H9 (cell line): ENCODE data around the gene C19orf33. TPM values are rescaled to one million over a fixed set of nuclear protein-coding genes. Genes with fewer than 3 reads are reported as not detected.

Experiments
- DNase-seq: peaks from one replicate; pipeline ENCODE4 v3.0.0-alpha.2; 2017
- H2AFZ ChIP-seq: one replicate; pipeline ENCODE4 v1.6.1; 2013; ENCODE audit warnings: mild to moderate bottlenecking, low read length, control low read depth, moderate library complexity
- H2AK5ac ChIP-seq: 2 replicates; pipeline ENCODE4 v1.6.1; 2013; ENCODE audit warnings: low read length, control low read depth, mixed read lengths; ENCODE audit not compliant: insufficient read length
- H2BK120ac ChIP-seq: one replicate; pipeline ENCODE4 v1.6.1; 2013; ENCODE audit warnings: low read depth, mild to moderate bottlenecking, low read length, control low read depth, inconsistent platforms; ENCODE audit not compliant: poor library complexity, severe bottlenecking
- H2BK12ac ChIP-seq: 2 replicates; pipeline ENCODE4 v1.6.1; 2013; ENCODE audit warnings: low read length, control low read depth, mixed read lengths, low read depth; ENCODE audit not compliant: insufficient read length
- H2BK15ac ChIP-seq: 2 replicates; pipeline ENCODE4 v1.6.1; 2013; ENCODE audit warnings: low read depth, low read length, control low read depth
- H2BK20ac ChIP-seq: one replicate; pipeline ENCODE4 v1.6.1; 2013; ENCODE audit warnings: low read depth, mild to moderate bottlenecking, low read length, control low read depth, inconsistent platforms; ENCODE audit not compliant: poor library complexity, severe bottlenecking
- H2BK5ac ChIP-seq: 2 replicates; pipeline ENCODE4 v1.6.1; 2013; ENCODE audit warnings: low read length, control low read depth, mixed read lengths; ENCODE audit not compliant: insufficient read length
- H3K14ac ChIP-seq: 2 replicates; pipeline ENCODE4 v1.6.1; 2013; ENCODE audit warnings: low read length, control low read depth; ENCODE audit not compliant: insufficient read depth
- H3K18ac ChIP-seq: 2 replicates; pipeline ENCODE4 v1.6.1; 2013; ENCODE audit warnings: low read depth, mild to moderate bottlenecking, mixed read lengths, low read length, control low read depth; ENCODE audit not compliant: insufficient read length
- H3K23ac ChIP-seq: 2 replicates; pipeline ENCODE4 v1.6.1; 2013; ENCODE audit warnings: low read length, control low read depth, mixed read lengths, low read depth; ENCODE audit not compliant: insufficient read length
- H3K23me2 ChIP-seq: 2 replicates; pipeline ENCODE4 v1.6.1; 2013; ENCODE audit warnings: low read depth, mild to moderate bottlenecking, mixed read lengths, low read length, control low read depth; ENCODE audit not compliant: insufficient read length, poor library complexity, severe bottlenecking
- H3K27ac ChIP-seq: 2 replicates; pipeline ENCODE4 v1.5.1; 2013; ENCODE audit warnings: low read length, control low read depth, mixed read lengths, low read depth; ENCODE audit not compliant: insufficient read length
- H3K27me3 ChIP-seq: 2 replicates; pipeline ENCODE4 v1.6.1; 2013; ENCODE audit warnings: low read length, control low read depth, inconsistent platforms; ENCODE audit not compliant: insufficient read depth
- H3K4ac ChIP-seq: 2 replicates; pipeline ENCODE4 v1.6.1; 2013; ENCODE audit warnings: low read depth, mild to moderate bottlenecking, control low read depth, inconsistent platforms, low read length, moderate library complexity
- H3K4me1 ChIP-seq: 2 replicates; pipeline ENCODE4 v1.6.1; 2013; ENCODE audit warnings: low read length, control low read depth, inconsistent platforms; ENCODE audit not compliant: insufficient read depth
- H3K4me2 ChIP-seq: 2 replicates; pipeline ENCODE4 v1.6.1; 2013; ENCODE audit warnings: low read length, control low read depth, mixed read lengths; ENCODE audit not compliant: insufficient read length, insufficient read depth
- H3K56ac ChIP-seq: 2 replicates; pipeline ENCODE4 v1.6.1; 2013; ENCODE audit warnings: low read depth, mild to moderate bottlenecking, mixed read lengths, low read length, control low read depth; ENCODE audit not compliant: insufficient read length
- H3K79me1 ChIP-seq: 2 replicates; pipeline ENCODE4 v1.6.1; 2013; ENCODE audit warnings: low read depth, mild to moderate bottlenecking, moderate library complexity, low read length, control low read depth, inconsistent platforms; ENCODE audit not compliant: insufficient read depth, poor library complexity, severe bottlenecking
- H3K79me2 ChIP-seq: 2 replicates; pipeline ENCODE4 v1.6.1; 2013; ENCODE audit warnings: low read length, control low read depth, inconsistent platforms; ENCODE audit not compliant: insufficient read depth
- H3K9ac ChIP-seq: 2 replicates; pipeline ENCODE4 v1.6.1; 2013; ENCODE audit warnings: low read length, control low read depth, mixed read lengths; ENCODE audit not compliant: insufficient read length; ENCODE audit errors: extremely low read depth
- H3K9me3 ChIP-seq: one replicate; pipeline ENCODE4 v1.6.1; 2013; ENCODE audit warnings: low read depth, low read length, inconsistent platforms; ENCODE audit not compliant: control insufficient read depth
- H3T11ph ChIP-seq: one replicate; pipeline ENCODE4 v1.6.1; 2013; ENCODE audit warnings: mild to moderate bottlenecking, low read length, control low read depth, inconsistent platforms
- H4K20me1 ChIP-seq: one replicate; pipeline ENCODE4 v1.6.1; 2013; ENCODE audit not compliant: control insufficient read depth, insufficient read length, insufficient read depth
- H4K5ac ChIP-seq: 2 replicates; pipeline ENCODE4 v1.6.1; 2013; ENCODE audit warnings: low read depth, mild to moderate bottlenecking, mixed read lengths, low read length, control low read depth; ENCODE audit not compliant: insufficient read length
- H4K8ac ChIP-seq: replicated peaks from 2 replicates; pipeline ENCODE4 v1.6.1; 2013; ENCODE audit warnings: low read length, control low read depth, mixed read lengths, low read depth; ENCODE audit not compliant: insufficient read length
- H4K91ac ChIP-seq: 2 replicates; pipeline ENCODE4 v1.6.1; 2013; ENCODE audit warnings: low read depth, mild to moderate bottlenecking, moderate library complexity, mixed read lengths, low read length, control low read depth; ENCODE audit not compliant: insufficient read length
- H3K27ac Mint-ChIP-seq, 3 experiments: 2 replicates in 2 of 3; 3 replicates in 1 of 3; pipeline ENCODE4 v1.8.0; 2020 to 2021; ENCODE audit warnings: mixed read lengths in 3 of 3, mild to moderate bottlenecking in 1 of 3, moderate library complexity in 1 of 3
- H3K27me3 Mint-ChIP-seq: 2 replicates; pipeline ENCODE4 v1.8.0; 2021; ENCODE audit warnings: low read depth, mild to moderate bottlenecking, moderate library complexity, mixed read lengths
- H3K36me3 Mint-ChIP-seq, 3 experiments: 2 replicates in 2 of 3; 3 replicates in 1 of 3; pipeline ENCODE4 v1.8.0; 2020 to 2021; ENCODE audit warnings: low read depth in 3 of 3, mixed read lengths in 3 of 3; ENCODE audit not compliant: insufficient read depth in 1 of 3
- H3K4me1 Mint-ChIP-seq, 2 experiments: 2 replicates each; pipeline ENCODE4 v1.8.0; 2020; ENCODE audit warnings: mixed read lengths in 2 of 2
- H3K4me3 Mint-ChIP-seq, 2 experiments: 2 replicates in 1 of 2; 3 replicates in 1 of 2; pipeline ENCODE4 v1.8.0; 2020 to 2021; ENCODE audit warnings: mild to moderate bottlenecking in 2 of 2, mixed read lengths in 2 of 2, moderate library complexity in 1 of 2
- H3K9me3 Mint-ChIP-seq, 2 experiments: 2 replicates in 1 of 2; 3 replicates in 1 of 2; pipeline ENCODE4 v1.8.0; 2020; ENCODE audit warnings: mild to moderate bottlenecking in 2 of 2, mixed read lengths in 2 of 2, moderate library complexity in 1 of 2
- CTCF ChIP-seq: fragments of 200-600 bp; sonication (generic); conservative IDR thresholded peaks from 3 replicates; pipeline ENCODE4 v1.8.0; 2021; ENCODE audit warnings: antibody characterized with exemption, mild to moderate bottlenecking
- WGBS: extraction: QIAGEN DNeasy Blood & Tissue Kit; methylation state at CpG from one replicate; pipeline ENCODE4 v1.1.7; 2013; ENCODE audit warnings: missing lambda C conversion rate, low lambda C conversion rate, mixed read lengths; ENCODE audit not compliant: insufficient read length; ENCODE audit errors: extremely low coverage; 5-methylcytosine and 5-hydroxymethylcytosine counted together
- total RNA-seq: library from RNA; stranded (reverse); gene quantifications from 2 replicates; pipeline ENCODE4 v1.2.1, GENCODE V29; 2021

The C19orf33 gene
- total RNA-seq, 1 experiment from 2014 or later: not detected

GRCh38 chr19:38308926-38309614, 5.0 kb downstream of the C19orf33 start:
- Histone ChIP-seq H3K9me3 (no peaks in the 10 kb centered on the region), H3K9ac (no peak overlapping the region), H4K20me1 (no peaks in the 10 kb centered on the region), H4K91ac (no peak overlapping the region), H3T11ph (no peak overlapping the region), H4K8ac (no peak overlapping the region), H2BK5ac (no peak overlapping the region), H3K23ac (no peak overlapping the region), H3K23me2 (no peaks in the 10 kb centered on the region), H3K56ac (no peak overlapping the region), H2BK12ac (no peak overlapping the region), H3K4ac (no peak overlapping the region), H3K79me2 (no peaks in the 10 kb centered on the region), H3K27me3 (no peaks in the 10 kb centered on the region), H3K14ac (no peak overlapping the region), H3K27ac (no peak overlapping the region), H3K79me1 (no peaks in the 10 kb centered on the region), H2BK15ac (no peak overlapping the region), H3K4me2 (no peak overlapping the region), H2BK20ac (no peak overlapping the region), H4K5ac (no peak overlapping the region), H2AK5ac (no peak overlapping the region), H3K4me1 (no peaks in the 10 kb centered on the region; the same call in 1 of the 2 replicates), H3K18ac (no peak overlapping the region), H2BK120ac (no peak overlapping the region), H2AFZ (no peak overlapping the region)
- H3K4me3 Mint-ChIP-seq: no peak overlapping the region
- H3K9me3 Mint-ChIP-seq: no peaks in the 10 kb centered on the region
- H3K36me3 Mint-ChIP-seq: peaks cover 3 to 22% (median 8%) of the 10 kb centered on the region in 3 experiments; a peak in 6 of 7 replicates
- WGBS: no CpG with 5 or more reads among the region's 24 CpGs
- H3K27ac Mint-ChIP-seq: no peak overlapping the region
- no peak for TF ChIP-seq CTCF
- no peak for DNase-seq
- H3K27me3 Mint-ChIP-seq: no peaks in the 10 kb centered on the region
- H3K4me1 Mint-ChIP-seq: peaks cover 12 to 15% of the 10 kb centered on the region in 2 experiments
